IPS-18a (cell line): ENCODE measurements around the gene C19orf67.

Source experiments
- H3K27ac ChIP-seq: one replicate; pipeline ENCODE4 v1.5.1; 2013; ENCODE audit warnings: low read length
- H3K27me3 ChIP-seq: one replicate; pipeline ENCODE4 v1.6.1; 2013; ENCODE audit warnings: mild to moderate bottlenecking, low read length; ENCODE audit not compliant: control insufficient read depth, insufficient read depth
- H3K36me3 ChIP-seq: one replicate; pipeline ENCODE4 v1.6.1; 2013; ENCODE audit warnings: low read depth, low read length; ENCODE audit not compliant: control insufficient read depth
- H3K4me1 ChIP-seq: one replicate; pipeline ENCODE4 v1.6.1; 2013; ENCODE audit warnings: low read depth, low read length; ENCODE audit not compliant: control insufficient read depth
- H3K4me3 ChIP-seq: one replicate; pipeline ENCODE4 v1.5.1; 2013; ENCODE audit warnings: low read length
- H3K9ac ChIP-seq: one replicate; pipeline ENCODE4 v1.6.1; 2013; ENCODE audit warnings: mild to moderate bottlenecking, low read length, moderate library complexity
- H3K9me3 ChIP-seq: one replicate; pipeline ENCODE4 v1.6.1; 2013; ENCODE audit warnings: low read depth, low read length; ENCODE audit not compliant: control insufficient read depth

Gene C19orf67

GRCh38 chr19:14116918-14117578 is 31.5 kb upstream of the C19orf67 start:
- H3K27ac ChIP-seq: no peak overlapping the region
- H3K9ac ChIP-seq: no peak overlapping the region
- H3K27me3 ChIP-seq: no peaks in the 10 kb centered on the region
- H3K36me3 ChIP-seq: no peaks in the 10 kb centered on the region
- H3K4me1 ChIP-seq: peaks cover 19% of the 10 kb centered on the region
- H3K4me3 ChIP-seq: peak overlapping the region; percentile 65
- no peaks in the 10 kb centered on the region for H3K9me3 ChIP-seq

DNA sequence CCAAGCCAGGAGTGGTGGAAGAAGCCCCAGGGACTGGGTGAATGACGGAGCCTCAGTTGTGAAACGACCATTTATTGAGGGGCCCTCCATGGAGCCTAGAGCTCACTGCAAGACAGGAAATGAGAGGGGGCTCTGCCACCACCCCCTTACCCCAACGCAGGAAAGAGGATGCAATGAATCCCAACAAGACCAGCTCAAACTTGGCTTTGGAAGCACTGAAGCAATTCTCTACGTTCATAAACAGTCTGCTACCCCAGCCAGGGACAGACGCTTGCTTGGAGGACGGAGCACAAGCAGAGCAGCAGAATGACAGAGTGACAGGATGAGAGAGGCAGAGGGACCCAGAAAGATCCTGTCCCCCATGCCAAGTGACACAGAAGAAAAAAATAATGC is 30.9 kb upstream of the C19orf67 start:
- H3K36me3 ChIP-seq: no peaks in the 10 kb centered on the region
- H3K4me3 ChIP-seq: peak overlapping the region; percentile 65
- H3K27me3 ChIP-seq: no peaks in the 10 kb centered on the region
- peaks cover 19% of the 10 kb centered on the region for H3K4me1 ChIP-seq
- no peak overlapping the region for H3K27ac ChIP-seq
- H3K9ac ChIP-seq: no peak overlapping the region
- no peaks in the 10 kb centered on the region for H3K9me3 ChIP-seq

DNA sequence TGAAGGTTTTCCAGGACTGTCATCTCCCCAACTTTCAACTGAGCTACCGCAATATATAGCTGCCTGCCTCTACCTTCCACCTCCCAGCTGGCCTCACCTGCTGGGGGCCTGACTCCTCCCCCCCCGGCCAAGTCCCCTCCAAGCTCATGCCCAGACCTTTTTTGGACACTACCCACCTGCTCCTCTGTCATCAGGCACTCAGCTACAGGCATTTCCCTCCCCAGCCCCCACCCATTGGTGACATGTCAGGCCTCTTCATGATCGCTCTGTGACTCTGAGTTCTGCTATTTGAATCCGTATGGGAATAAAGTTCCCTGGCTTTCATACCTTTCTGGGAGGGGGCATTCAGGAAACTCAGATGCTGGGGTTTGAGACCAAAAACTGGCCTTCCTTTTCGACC is 30.2 kb upstream of the C19orf67 start:
- no peaks in the 10 kb centered on the region for H3K36me3 ChIP-seq
- no peak overlapping the region for H3K27ac ChIP-seq
- H3K4me1 ChIP-seq: peaks cover 19% of the 10 kb centered on the region
- H3K4me3 ChIP-seq: no peak overlapping the region
- H3K9me3 ChIP-seq: no peaks in the 10 kb centered on the region
- H3K27me3 ChIP-seq: no peaks in the 10 kb centered on the region
- H3K9ac ChIP-seq: no peak overlapping the region

DNA sequence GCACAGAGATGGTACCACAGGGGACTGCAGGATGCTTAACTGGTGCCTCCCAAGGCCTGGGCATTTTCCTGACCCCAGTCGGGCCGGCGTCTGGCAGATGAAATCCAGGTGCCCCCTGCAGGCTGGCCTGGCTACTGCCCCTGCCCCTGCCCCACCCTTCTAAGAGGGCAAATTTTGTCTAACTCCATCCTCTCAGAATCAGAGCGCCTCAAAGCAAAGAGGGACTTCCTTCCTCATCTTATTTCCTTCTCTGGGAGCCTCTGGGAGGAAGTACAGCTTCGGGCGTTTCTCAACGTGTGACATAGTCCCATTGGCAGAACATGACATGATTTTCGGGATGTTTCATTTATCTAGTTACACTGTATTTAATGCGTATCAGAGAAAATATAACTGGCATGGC is 29.3 kb upstream of the C19orf67 start:
- H3K27ac ChIP-seq: no peak overlapping the region
- no peaks in the 10 kb centered on the region for H3K27me3 ChIP-seq
- no peak overlapping the region for H3K4me3 ChIP-seq
- no peaks in the 10 kb centered on the region for H3K9me3 ChIP-seq
- no peaks in the 10 kb centered on the region for H3K36me3 ChIP-seq
- no peak overlapping the region for H3K9ac ChIP-seq
- H3K4me1 ChIP-seq: peaks cover 19% of the 10 kb centered on the region

- no peaks in the 10 kb centered on the region for H3K36me3 ChIP-seq
- no peaks in the 10 kb centered on the region for H3K9me3 ChIP-seq
- no peak overlapping the region for H3K27ac ChIP-seq
- no peak overlapping the region for H3K9ac ChIP-seq
- H3K27me3 ChIP-seq: no peaks in the 10 kb centered on the region
- peaks cover 19% of the 10 kb centered on the region for H3K4me1 ChIP-seq
- no peak overlapping the region for H3K4me3 ChIP-seq
Measured at GRCh38 chr19:14114439-14114838, 28.9 kb upstream of the C19orf67 start.

GRCh38 chr19:14113762-14114414 is 28.3 kb upstream of the C19orf67 start:
- no peak overlapping the region for H3K27ac ChIP-seq
- no peak overlapping the region for H3K9ac ChIP-seq
- no peak overlapping the region for H3K4me3 ChIP-seq
- no peaks in the 10 kb centered on the region for H3K36me3 ChIP-seq
- no peaks in the 10 kb centered on the region for H3K9me3 ChIP-seq
- H3K27me3 ChIP-seq: no peaks in the 10 kb centered on the region
- H3K4me1 ChIP-seq: peaks cover 16% of the 10 kb centered on the region

DNA sequence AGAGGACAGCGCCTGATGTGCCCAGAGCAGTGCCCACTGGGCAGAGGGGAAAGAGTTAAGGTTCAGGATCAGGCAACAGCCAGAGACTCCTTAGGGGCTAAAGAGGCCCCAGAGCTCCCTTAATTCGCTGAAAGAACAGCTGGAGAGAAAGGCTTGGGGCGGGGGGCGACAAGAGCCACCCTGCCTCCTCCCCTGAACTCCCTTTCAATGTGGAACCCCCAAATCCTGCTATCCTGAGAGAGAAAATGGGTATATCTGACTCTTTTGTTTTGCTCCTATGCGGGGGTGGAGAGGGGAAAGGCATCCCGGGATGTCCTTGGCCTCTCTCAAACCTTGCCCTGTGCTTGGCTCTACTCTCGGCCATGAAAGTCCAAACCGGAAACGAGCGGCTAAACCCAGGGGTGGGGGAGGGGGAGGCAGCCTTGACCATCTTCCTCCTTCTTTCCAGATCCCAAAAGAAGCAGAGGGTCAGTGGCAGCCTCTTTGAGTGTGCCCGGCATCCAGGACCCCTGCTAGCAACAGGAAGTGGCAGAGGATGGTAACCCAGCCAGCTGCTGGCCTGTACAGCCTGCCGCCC is 27.3 kb upstream of the C19orf67 start:
- no peaks in the 10 kb centered on the region for H3K36me3 ChIP-seq
- H3K27ac ChIP-seq: no peak overlapping the region
- no peak overlapping the region for H3K4me3 ChIP-seq
- no peak overlapping the region for H3K9ac ChIP-seq
- H3K4me1 ChIP-seq: peaks cover 11% of the 10 kb centered on the region
- H3K9me3 ChIP-seq: no peaks in the 10 kb centered on the region
- H3K27me3 ChIP-seq: no peaks in the 10 kb centered on the region

GRCh38 chr19:14112051-14112808 is 26.6 kb upstream of the C19orf67 start:
- H3K4me3 ChIP-seq: no peak overlapping the region
- no peaks in the 10 kb centered on the region for H3K36me3 ChIP-seq
- no peaks in the 10 kb centered on the region for H3K9me3 ChIP-seq
- H3K4me1 ChIP-seq: peaks cover 11% of the 10 kb centered on the region
- no peak overlapping the region for H3K27ac ChIP-seq
- H3K9ac ChIP-seq: no peak overlapping the region
- H3K27me3 ChIP-seq: no peaks in the 10 kb centered on the region

GRCh38 chr19:14111486-14111885 is 25.9 kb upstream of the C19orf67 start:
- H3K36me3 ChIP-seq: no peaks in the 10 kb centered on the region
- H3K9me3 ChIP-seq: no peaks in the 10 kb centered on the region
- no peak overlapping the region for H3K4me3 ChIP-seq
- H3K27ac ChIP-seq: no peak overlapping the region
- no peak overlapping the region for H3K9ac ChIP-seq
- H3K27me3 ChIP-seq: no peaks in the 10 kb centered on the region
- H3K4me1 ChIP-seq: peaks cover 11% of the 10 kb centered on the region

GRCh38 chr19:14110650-14111049 is 25.1 kb upstream of the C19orf67 start:
- Histone ChIP-seq H3K27me3 (no peaks in the 10 kb centered on the region), H3K9me3 (no peaks in the 10 kb centered on the region), H3K27ac (no peak overlapping the region), H3K36me3 (no peaks in the 10 kb centered on the region), H3K4me1 (peaks cover 11% of the 10 kb centered on the region), H3K9ac (no peak overlapping the region), H3K4me3 (no peak overlapping the region)

DNA sequence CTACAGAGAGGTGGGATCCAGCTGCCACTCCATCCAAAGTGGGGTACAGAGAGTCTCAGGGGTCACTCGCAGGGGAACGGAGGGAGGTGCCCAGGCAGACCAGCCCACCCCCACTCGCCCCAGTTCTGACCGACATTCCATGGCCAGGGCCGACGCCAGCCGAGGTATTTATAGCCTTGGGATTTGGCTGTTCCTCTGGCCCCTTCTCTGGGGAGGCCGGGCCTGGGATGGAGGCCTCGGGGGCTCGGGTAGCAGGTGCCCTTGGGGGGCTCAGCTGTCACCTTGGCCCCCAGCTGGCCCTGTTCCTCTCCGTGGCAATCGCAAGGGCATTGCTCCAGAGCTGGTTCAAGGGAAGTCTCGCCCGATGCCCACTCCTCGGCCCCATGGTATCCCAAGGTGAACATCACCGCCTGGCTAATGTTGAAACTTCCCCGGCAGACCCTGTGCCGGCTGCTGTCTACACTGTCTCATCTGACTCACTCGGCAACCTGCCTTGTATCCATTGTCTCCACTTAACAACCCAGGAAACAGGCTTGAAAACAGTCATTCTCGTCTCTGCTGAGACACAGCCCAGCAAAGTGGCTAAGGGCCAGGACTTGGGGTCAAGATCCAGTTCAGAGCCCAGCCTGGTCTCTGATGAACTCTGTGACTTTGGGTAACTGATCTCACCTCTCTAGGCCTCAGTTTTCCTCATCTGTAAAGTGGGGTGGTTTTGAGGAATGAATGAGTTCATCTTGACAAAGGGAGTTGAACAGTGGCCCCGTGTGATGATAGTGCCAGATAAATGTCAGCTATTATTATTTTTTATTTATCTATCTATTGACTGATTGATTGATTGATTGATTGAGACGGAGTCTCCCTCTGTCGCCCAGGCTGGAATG is 22.2 kb upstream of the C19orf67 start:
- Histone ChIP-seq H3K27ac (no peak overlapping the region), H3K4me1 (peaks cover 6% of the 10 kb centered on the region), H3K9ac (no peak overlapping the region), H3K4me3 (no peak overlapping the region), H3K36me3 (no peaks in the 10 kb centered on the region), H3K27me3 (no peaks in the 10 kb centered on the region), H3K9me3 (no peaks in the 10 kb centered on the region)
